DOHH2 (cell line): ENCODE results near the gene RNF4.

ENCODE experiments used
- H3F3A ChIP-seq: fragments of 200-600 bp; sonication (generic), shearing (Covaris generic); 2 replicates; pipeline ENCODE4 v1.6.0; 2016; ENCODE audit warnings: antibody characterized with exemption, mild to moderate bottlenecking; ENCODE audit not compliant: control insufficient read depth, insufficient read depth
- H3K27ac ChIP-seq: fragments of 200-600 bp; sonication (generic); 2 replicates; pipeline ENCODE4 v1.5.1; 2014; ENCODE audit warnings: low read depth, mild to moderate bottlenecking, low read length, moderate library complexity
- H3K27me3 ChIP-seq: fragments of 200-600 bp; sonication (generic); 2 replicates; pipeline ENCODE4 v1.6.1; 2014; ENCODE audit warnings: mild to moderate bottlenecking, low read length, mixed read lengths; ENCODE audit not compliant: control insufficient read depth
- H3K36me3 ChIP-seq: fragments of 200-600 bp; sonication (generic); 2 replicates; pipeline ENCODE4 v1.6.1; 2014; ENCODE audit warnings: mild to moderate bottlenecking, low read length, moderate library complexity, mixed read lengths; ENCODE audit not compliant: control insufficient read depth
- H3K4me1 ChIP-seq: fragments of 200-600 bp; sonication (generic); 2 replicates; pipeline ENCODE4 v1.6.1; 2014; ENCODE audit warnings: mild to moderate bottlenecking, low read length, mixed read lengths; ENCODE audit not compliant: control insufficient read depth
- H3K4me2 ChIP-seq: fragments of 200-600 bp; sonication (generic); 2 replicates; pipeline ENCODE4 v1.6.0; 2014; ENCODE audit warnings: mild to moderate bottlenecking, low read length, moderate library complexity
- H3K4me3 ChIP-seq: fragments of 200-600 bp; sonication (generic); 2 replicates; pipeline ENCODE4 v1.5.1; 2014; ENCODE audit warnings: mild to moderate bottlenecking, low read length, mixed read lengths
- H3K79me2 ChIP-seq: fragments of 200-600 bp; sonication (generic); 2 replicates; pipeline ENCODE4 v1.6.1; 2014; ENCODE audit warnings: mild to moderate bottlenecking, low read length, mixed read lengths; ENCODE audit not compliant: control insufficient read depth
- H3K9me2 ChIP-seq: fragments of 200-600 bp; sonication (generic); replicated peaks from 2 replicates; pipeline ENCODE4 v1.6.1; 2014; ENCODE audit warnings: mild to moderate bottlenecking, low read length, mixed read lengths; ENCODE audit not compliant: control insufficient read depth
- H3K9me3 ChIP-seq: fragments of 200-600 bp; sonication (generic); 2 replicates; pipeline ENCODE4 v1.6.1; 2014; ENCODE audit warnings: antibody characterized with exemption, low read length, mixed read lengths; ENCODE audit not compliant: control insufficient read depth, insufficient read depth
- H4K20me1 ChIP-seq: fragments of 200-600 bp; sonication (generic); 2 replicates; pipeline ENCODE4 v1.6.0; 2014; ENCODE audit warnings: low read depth, mild to moderate bottlenecking, antibody characterized with exemption, low read length, moderate library complexity; ENCODE audit not compliant: control insufficient read depth, insufficient read depth
- CTCF ChIP-seq: fragments of 200-600 bp; sonication (generic); IDR thresholded peaks from one replicate; pipeline ENCODE4 v1.5.1; 2014; ENCODE audit warnings: antibody characterized with exemption, mild to moderate bottlenecking, low read depth, low read length; ENCODE audit not compliant: poor library complexity, severe bottlenecking
- EZH2phosphoT487 ChIP-seq: fragments of 200-600 bp; sonication (generic); IDR thresholded peaks from 2 replicates; pipeline ENCODE4 v1.6.1; 2017; ENCODE audit warnings: borderline replicate concordance, mild to moderate bottlenecking, antibody characterized with exemption, low read length, moderate library complexity, mixed read lengths

The RNF4 gene

GRCh38 chr4:2432004-2432403 is 36.9 kb upstream of the RNF4 start:
- Histone ChIP-seq H3K4me2 (no peak overlapping the region), H3K36me3 (no peaks in the 10 kb centered on the region), H4K20me1 (no peaks in the 10 kb centered on the region), H3K9me2 (no peaks in the 10 kb centered on the region), H3K4me3 (no peak overlapping the region), H3F3A (no peaks in the 10 kb centered on the region), H3K9me3 (no peaks in the 10 kb centered on the region), H3K27me3 (no peaks in the 10 kb centered on the region), H3K27ac (no peak overlapping the region), H3K4me1 (no peaks in the 10 kb centered on the region), H3K79me2 (no peaks in the 10 kb centered on the region)
- no peak for TF ChIP-seq CTCF
- no peak for TF ChIP-seq EZH2phosphoT487

GRCh38 chr4:2432991-2433530 is 35.8 kb upstream of the RNF4 start:
- Histone ChIP-seq H3K4me3 (no peak overlapping the region), H3K4me2 (no peak overlapping the region), H3K9me2 (no peaks in the 10 kb centered on the region), H3K27ac (no peak overlapping the region), H3F3A (no peaks in the 10 kb centered on the region), H3K79me2 (no peaks in the 10 kb centered on the region), H3K4me1 (no peaks in the 10 kb centered on the region), H4K20me1 (no peaks in the 10 kb centered on the region), H3K27me3 (no peaks in the 10 kb centered on the region), H3K9me3 (no peaks in the 10 kb centered on the region), H3K36me3 (no peaks in the 10 kb centered on the region)
- no peak for TF ChIP-seq CTCF
- TF ChIP-seq EZH2phosphoT487 = no peak

GRCh38 chr4:2433609-2434350 is 35.1 kb upstream of the RNF4 start:
- no peak overlapping the region for H3K27ac ChIP-seq

More at GRCh38 chr4:2433609-2434350, 35.1 kb upstream of the RNF4 start:
- TF ChIP-seq EZH2phosphoT487 = no peak
- TF ChIP-seq CTCF = no peak
- Histone ChIP-seq H3K9me2 (no peaks in the 10 kb centered on the region), H3K4me3 (no peak overlapping the region), H3K4me1 (no peaks in the 10 kb centered on the region), H3K79me2 (no peaks in the 10 kb centered on the region), H3K4me2 (no peak overlapping the region), H4K20me1 (no peaks in the 10 kb centered on the region), H3K27me3 (no peaks in the 10 kb centered on the region), H3K9me3 (no peaks in the 10 kb centered on the region), H3K36me3 (no peaks in the 10 kb centered on the region), H3F3A (no peaks in the 10 kb centered on the region)
